Stimulated activated CD4-positive, alpha-beta T cell treated with anti-CD3 and anti-CD28 coated beads, Interleukin-1b, Interleukin-23, amount 100 ng/mL, for 1 hour (primary cell): ENCODE results near the gene C1QL2.
A peak's percentile ranks its signal among the peaks of the same experiment; 100 is the strongest.

Experiments used
- DNase-seq, 2 donors: peaks; one replicate each; pipeline ENCODE4 v3.0.0-alpha.2; 2020; ENCODE audit warnings: low read depth in 2 of 2

Gene C1QL2

GRCh38 chr2:119179202-119179601 lies 20.7 kb upstream of the C1QL2 start:
- no peak for DNase-seq

GRCh38 chr2:119178776-119179175 lies 20.2 kb upstream of the C1QL2 start:
- DNase-seq: no peak

- no peak for DNase-seq
Observed at GRCh38 chr2:119177838-119178190, 19.3 kb upstream of the C1QL2 start.

GRCh38 chr2:119177171-119177837 lies 18.8 kb upstream of the C1QL2 start:
- no peak for DNase-seq

GRCh38 chr2:119175517-119175916 lies 17.0 kb upstream of the C1QL2 start:
- DNase-seq: no peak

- no peak for DNase-seq
Observed at GRCh38 chr2:119174993-119175347, 16.4 kb upstream of the C1QL2 start.

GRCh38 chr2:119174216-119174992 lies 15.9 kb upstream of the C1QL2 start:
- peak in 1 of 2 donors; percentile 29 for DNase-seq

- no peak for DNase-seq
Observed at GRCh38 chr2:119173556-119174060, 15.1 kb upstream of the C1QL2 start.

- no peak for DNase-seq
Observed at GRCh38 chr2:119170504-119170903, 12.0 kb upstream of the C1QL2 start.

- no peak for DNase-seq
Observed at GRCh38 chr2:119169717-119170116, 11.2 kb upstream of the C1QL2 start.

GRCh38 chr2:119160361-119160990 lies 1.9 kb upstream of the C1QL2 start:
- no peak for DNase-seq

GRCh38 chr2:119157850-119158511 lies 570 bp downstream of the C1QL2 start:
- DNase-seq: no peak

- DNase-seq: no peak
Observed at GRCh38 chr2:119156891-119157773, 1.4 kb downstream of the C1QL2 start.

- no peak for DNase-seq
Observed at GRCh38 chr2:119156105-119156890, 2.3 kb downstream of the C1QL2 start.

GRCh38 chr2:119155633-119156032 lies 2.9 kb downstream of the C1QL2 start:
- no peak for DNase-seq

- DNase-seq: no peak
Observed at GRCh38 chr2:119154076-119154475, 4.5 kb downstream of the C1QL2 start.

- no peak for DNase-seq
Observed at GRCh38 chr2:119149611-119150010, 8.9 kb downstream of the C1QL2 start.

GRCh38 chr2:119147776-119148715 lies 10.5 kb downstream of the C1QL2 start:
- no peak for DNase-seq

- no peak for DNase-seq
Observed at GRCh38 chr2:119144806-119145205, 13.7 kb downstream of the C1QL2 start.
